Brain microvascular endothelial cell (primary cell): ENCODE data around the gene NRG2.

ENCODE experiments used
- DNase-seq: peaks from one replicate; pipeline ENCODE4 v3.0.0-alpha.2; 2020
- H3K27ac ChIP-seq: fragments of 250-450 bp; sonication (Bioruptor Pico); 2 replicates; pipeline ENCODE4 v1.5.1; 2020; ENCODE audit warnings: mild to moderate bottlenecking, moderate library complexity
- H3K27me3 ChIP-seq: fragments of 250-450 bp; sonication (Bioruptor Pico); replicated peaks from 2 replicates; pipeline ENCODE4 v1.5.1; 2020; ENCODE audit warnings: mild to moderate bottlenecking
- H3K36me3 ChIP-seq: fragments of 250-450 bp; sonication (Bioruptor Pico); replicated peaks from 2 replicates; pipeline ENCODE4 v1.5.1; 2020; ENCODE audit warnings: mild to moderate bottlenecking
- H3K4me3 ChIP-seq: 2 replicates; pipeline ENCODE4 v1.5.1; 2011; ENCODE audit warnings: low read depth, mild to moderate bottlenecking, control low read depth, low read length, moderate library complexity
- in situ Hi-C: cut with HindIII; loops from 2 replicates; pipeline ENCODE4 v1.10.0; 2017; ENCODE audit warnings: low sequenced_read_pairs, low pct_ligation_motif_present
- TF ChIP-seq, protein P1 (sequence below): IDR thresholded peaks from 2 replicates; pipeline ENCODE4 v1.5.1; 2011; ENCODE audit warnings: low read depth, mild to moderate bottlenecking, moderate library complexity, low read length, control low read depth, inconsistent platforms; ENCODE audit errors: missing control alignments

NRG2 gene

GRCh38 chr5:140058212-140058932 is 15.3 kb upstream of the NRG2 start:
- Histone ChIP-seq H3K27ac (no peak overlapping the region), H3K36me3 (no peaks in the 10 kb centered on the region), H3K27me3 (peaks cover 40% of the 10 kb centered on the region), H3K4me3 (no peak overlapping the region)
- TF ChIP-seq, protein P1, sequence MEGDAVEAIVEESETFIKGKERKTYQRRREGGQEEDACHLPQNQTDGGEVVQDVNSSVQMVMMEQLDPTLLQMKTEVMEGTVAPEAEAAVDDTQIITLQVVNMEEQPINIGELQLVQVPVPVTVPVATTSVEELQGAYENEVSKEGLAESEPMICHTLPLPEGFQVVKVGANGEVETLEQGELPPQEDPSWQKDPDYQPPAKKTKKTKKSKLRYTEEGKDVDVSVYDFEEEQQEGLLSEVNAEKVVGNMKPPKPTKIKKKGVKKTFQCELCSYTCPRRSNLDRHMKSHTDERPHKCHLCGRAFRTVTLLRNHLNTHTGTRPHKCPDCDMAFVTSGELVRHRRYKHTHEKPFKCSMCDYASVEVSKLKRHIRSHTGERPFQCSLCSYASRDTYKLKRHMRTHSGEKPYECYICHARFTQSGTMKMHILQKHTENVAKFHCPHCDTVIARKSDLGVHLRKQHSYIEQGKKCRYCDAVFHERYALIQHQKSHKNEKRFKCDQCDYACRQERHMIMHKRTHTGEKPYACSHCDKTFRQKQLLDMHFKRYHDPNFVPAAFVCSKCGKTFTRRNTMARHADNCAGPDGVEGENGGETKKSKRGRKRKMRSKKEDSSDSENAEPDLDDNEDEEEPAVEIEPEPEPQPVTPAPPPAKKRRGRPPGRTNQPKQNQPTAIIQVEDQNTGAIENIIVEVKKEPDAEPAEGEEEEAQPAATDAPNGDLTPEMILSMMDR = no peak
- DNase-seq = no peak
- in situ Hi-C loops = no loop called here

- Histone ChIP-seq H3K27me3 (peaks cover 36% of the 10 kb centered on the region), H3K4me3 (no peak overlapping the region)
- in situ Hi-C loops = no loop called here
Measured at GRCh38 chr5:140056880-140057279, 13.8 kb upstream of the NRG2 start.

DNA sequence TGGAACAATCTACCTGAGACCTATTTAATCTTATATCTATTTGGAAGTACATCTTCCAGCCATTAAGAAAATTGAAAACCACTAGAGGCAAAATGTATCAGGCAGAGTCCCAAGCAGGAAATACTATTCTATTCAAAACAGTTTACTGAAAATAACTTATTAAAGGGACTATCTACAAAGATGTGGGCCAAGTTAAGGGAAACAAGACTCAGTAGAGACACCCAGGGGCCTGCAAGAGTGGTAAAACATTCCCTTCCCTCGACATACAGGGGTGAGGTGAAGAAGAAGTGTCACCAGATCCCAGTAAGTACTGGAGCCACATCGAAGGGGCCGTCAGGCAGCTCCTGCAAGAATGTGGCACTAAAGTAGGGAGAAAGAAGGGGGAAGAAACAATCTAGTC is 12.1 kb upstream of the NRG2 start:
- Histone ChIP-seq H3K27ac (no peak overlapping the region), H3K27me3 (peaks cover 36% of the 10 kb centered on the region), H3K4me3 (no peak overlapping the region), H3K36me3 (no peaks in the 10 kb centered on the region)
- in situ Hi-C loops = no loop called here
- TF ChIP-seq, protein P1 = no peak
- no peak for DNase-seq

More at GRCh38 chr5:140056880-140057279, 13.8 kb upstream of the NRG2 start:
- TF ChIP-seq, protein P1 = no peak
- no peak for DNase-seq
- no peak overlapping the region for H3K27ac ChIP-seq
- H3K36me3 ChIP-seq = no peaks in the 10 kb centered on the region

DNA sequence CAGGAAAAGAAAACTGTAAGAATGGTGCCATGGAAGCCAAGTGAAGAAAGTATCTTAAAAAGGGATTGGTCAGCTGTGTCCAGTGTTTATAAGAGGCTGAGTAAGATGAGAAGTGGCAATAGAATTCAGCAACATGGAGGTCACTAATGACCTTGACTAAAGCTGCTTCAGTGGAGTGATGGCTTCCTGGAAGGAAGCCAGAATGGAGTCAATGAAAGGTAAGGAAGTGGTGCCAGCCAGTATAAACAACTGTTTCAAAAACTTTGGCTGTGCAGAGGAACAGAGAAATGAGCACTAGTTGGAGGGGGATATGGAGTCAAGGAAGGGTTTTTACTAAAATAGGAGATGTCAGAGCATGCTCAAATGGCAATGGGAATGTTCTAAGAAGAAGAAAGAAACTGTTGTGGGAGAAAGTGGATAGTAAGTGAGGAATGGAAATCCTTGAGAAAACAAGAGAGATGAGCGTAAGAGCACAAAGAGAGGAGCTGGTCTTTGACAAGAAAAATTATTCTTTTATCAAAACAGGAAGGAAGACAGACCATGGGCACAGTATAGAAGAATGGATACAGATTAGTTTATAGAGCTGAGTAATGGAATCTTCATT is 11.1 kb upstream of the NRG2 start:
- H3K27ac ChIP-seq = no peak overlapping the region
- in situ Hi-C loops = no loop called here
- H3K4me3 ChIP-seq = no peak overlapping the region
- TF ChIP-seq, protein P1 = no peak
- peaks cover 31% of the 10 kb centered on the region for H3K27me3 ChIP-seq
- no peak for DNase-seq
- no peaks in the 10 kb centered on the region for H3K36me3 ChIP-seq

DNA sequence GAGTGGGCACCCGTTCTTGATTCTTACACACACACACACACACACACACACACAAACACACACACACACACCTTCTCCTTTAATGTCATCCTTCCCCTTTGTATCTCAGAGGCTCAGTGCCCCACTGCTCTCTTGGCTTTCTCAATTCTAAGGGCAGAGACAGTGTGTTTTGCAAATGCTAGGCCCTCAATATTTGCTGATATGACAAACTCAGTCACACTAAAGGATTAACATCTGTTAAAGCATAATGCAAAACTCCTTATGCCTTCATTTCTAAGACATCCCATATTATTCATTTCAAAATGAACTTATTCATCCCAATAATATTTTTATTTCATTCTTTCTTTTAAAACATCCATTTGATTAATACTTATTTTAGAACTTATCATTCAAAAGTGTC is 8.9 kb upstream of the NRG2 start:
- H3K4me3 ChIP-seq = no peak overlapping the region
- H3K27me3 ChIP-seq = peaks cover 10% of the 10 kb centered on the region
- TF ChIP-seq, protein P1 = no peak
- no peaks in the 10 kb centered on the region for H3K36me3 ChIP-seq
- no peak overlapping the region for H3K27ac ChIP-seq
- no peak for DNase-seq
- in situ Hi-C loops = no loop called here
